OCI-M2 (cell line): ENCODE data around the gene OVOL1.
A peak's percentile ranks its signal among the peaks of the same experiment; 100 is the strongest.
"Not testable (repeated sequence)": the region's sequence is repeated elsewhere in the genome, so short reads cannot be mapped to it uniquely, and the experiment has no call there.

Source experiments
- DNase-seq: peaks from one replicate; lab custom pipeline; 2025; ENCODE audit not compliant: unreplicated experiment; lab: John Stamatoyannopoulos, UW

Gene OVOL1

GRCh38 chr11:65814131-65814985 is 27.5 kb downstream of the OVOL1 start:
- no peak for DNase-seq

- no peak for DNase-seq
These were observed 28.2 kb downstream of the OVOL1 start for GRCh38 chr11:65814986-65815565.

- DNase-seq: no peak
These were observed 29.8 kb downstream of the OVOL1 start for GRCh38 chr11:65816696-65817095.

GRCh38 chr11:65817312-65817834 is 30.5 kb downstream of the OVOL1 start:
- no peak for DNase-seq

GRCh38 chr11:65817835-65818680 is 31.2 kb downstream of the OVOL1 start:
- DNase-seq: peak; percentile 20

GRCh38 chr11:65821107-65821506 is 34.2 kb downstream of the OVOL1 start:
- DNase-seq: no peak

GRCh38 chr11:65822776-65823528 is 36.1 kb downstream of the OVOL1 start:
- DNase-seq: no peak

GRCh38 chr11:65826984-65827735 is 40.3 kb downstream of the OVOL1 start:
- DNase-seq: no peak

- no peak for DNase-seq
These were observed 42.6 kb downstream of the OVOL1 start for GRCh38 chr11:65829459-65829858.

GRCh38 chr11:65832231-65832630 is 45.4 kb downstream of the OVOL1 start:
- not testable (repeated sequence) for DNase-seq

GRCh38 chr11:65833297-65834030 is 46.6 kb downstream of the OVOL1 start, which contains the start of gene SNX32:
Gene SNX32, plus strand, starts transcription at chr11:65833963. Its CDS starts 103 bp downstream, at chr11:65834066.
- DNase-seq: peak; percentile 61

- no peak for DNase-seq
These were observed 47.3 kb downstream of the OVOL1 start for GRCh38 chr11:65834202-65834601.

GRCh38 chr11:65842144-65842543 is 55.3 kb downstream of the OVOL1 start:
- DNase-seq: no peak

- DNase-seq: no peak
These were observed 56.9 kb downstream of the OVOL1 start for GRCh38 chr11:65843811-65844210.

GRCh38 chr11:65844231-65844872 is 57.5 kb downstream of the OVOL1 start:
- DNase-seq: no peak
